GM21447 (cell line): Measurements from ENCODE around the gene MST1.

Experiments used
- ATAC-seq: cut with Tn5 transposase; IDR thresholded peaks from one replicate; pipeline ENCODE4 v1.9.1; 2021; ENCODE audit not compliant: unreplicated experiment

The MST1 gene

GRCh38 chr3:49658711-49659110 is 30.6 kb downstream of the MST1 start:
- ATAC-seq: no peak

DNA sequence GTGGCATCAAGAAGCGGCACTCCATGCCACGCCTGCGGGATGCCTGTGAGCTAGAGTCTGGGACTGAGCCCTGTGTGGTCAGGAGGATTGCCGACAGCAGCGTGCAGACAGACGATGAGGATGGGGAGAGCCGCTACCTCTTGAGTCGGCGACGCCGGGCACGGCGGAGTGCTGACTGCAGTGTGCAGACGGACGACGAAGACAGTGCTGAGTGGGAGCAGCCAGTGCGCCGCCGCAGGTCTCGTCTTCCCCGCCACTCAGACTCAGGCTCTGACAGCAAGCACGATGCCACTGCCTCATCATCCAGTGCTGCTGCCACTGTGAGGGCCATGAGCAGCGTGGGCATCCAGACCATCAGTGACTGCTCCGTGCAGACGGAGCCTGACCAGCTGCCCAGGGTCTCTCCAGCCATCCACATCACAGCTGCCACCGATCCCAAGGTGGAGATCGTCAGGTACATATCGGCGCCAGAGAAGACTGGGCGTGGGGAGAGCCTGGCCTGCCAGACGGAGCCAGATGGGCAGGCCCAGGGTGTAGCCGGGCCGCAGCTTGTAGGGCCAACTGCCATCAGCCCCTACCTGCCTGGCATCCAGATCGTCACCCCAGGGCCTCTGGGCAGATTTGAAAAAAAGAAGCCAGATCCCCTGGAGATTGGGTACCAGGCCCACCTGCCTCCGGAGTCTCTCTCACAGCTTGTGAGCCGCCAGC is 31.9 kb downstream of the MST1 start:
- no peak for ATAC-seq

DNA sequence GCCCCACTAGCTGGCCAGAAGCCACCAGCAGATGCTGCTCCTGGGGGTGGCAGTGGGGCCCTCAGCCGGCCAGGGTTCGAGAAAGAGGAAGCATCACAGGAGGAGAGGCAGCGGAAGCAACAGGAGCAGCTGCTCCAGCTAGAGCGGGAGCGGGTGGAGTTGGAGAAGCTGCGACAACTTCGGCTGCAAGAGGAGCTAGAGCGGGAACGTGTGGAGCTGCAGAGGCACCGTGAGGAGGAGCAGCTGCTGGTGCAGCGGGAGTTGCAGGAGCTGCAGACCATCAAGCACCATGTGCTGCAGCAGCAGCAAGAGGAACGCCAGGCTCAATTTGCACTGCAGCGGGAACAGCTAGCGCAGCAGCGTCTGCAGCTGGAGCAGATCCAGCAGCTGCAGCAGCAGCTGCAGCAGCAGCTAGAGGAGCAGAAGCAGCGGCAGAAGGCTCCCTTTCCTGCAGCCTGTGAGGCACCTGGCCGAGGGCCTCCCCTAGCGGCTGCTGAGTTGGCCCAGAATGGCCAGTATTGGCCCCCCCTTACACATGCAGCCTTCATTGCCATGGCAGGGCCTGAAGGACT is 32.6 kb downstream of the MST1 start:
- ATAC-seq: no peak

- ATAC-seq: no peak
Observed at GRCh38 chr3:49655731-49656285, 33.5 kb downstream of the MST1 start.

- no peak for ATAC-seq
Observed at GRCh38 chr3:49654955-49655556, 34.2 kb downstream of the MST1 start.

- no peak for ATAC-seq
Observed at GRCh38 chr3:49654176-49654825, 35.0 kb downstream of the MST1 start.

DNA sequence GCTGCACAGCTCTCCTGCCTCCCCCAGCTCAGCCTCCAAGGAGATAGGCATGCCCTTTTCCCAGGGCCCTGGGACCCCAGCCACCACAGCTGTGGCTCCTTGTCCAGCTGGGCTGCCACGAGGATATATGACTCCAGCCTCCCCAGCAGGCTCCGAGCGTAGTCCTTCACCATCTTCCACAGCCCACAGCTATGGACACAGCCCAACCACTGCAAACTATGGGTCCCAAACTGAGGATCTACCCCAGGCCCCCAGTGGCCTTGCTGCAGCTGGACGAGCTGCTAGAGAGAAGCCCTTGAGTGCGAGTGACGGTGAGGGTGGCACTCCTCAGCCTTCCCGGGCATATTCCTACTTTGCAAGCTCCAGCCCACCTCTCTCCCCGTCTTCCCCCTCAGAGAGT is 35.7 kb downstream of the MST1 start:
- no peak for ATAC-seq

GRCh38 chr3:49652903-49653415 is 36.3 kb downstream of the MST1 start:
- no peak for ATAC-seq

- ATAC-seq: no peak
Observed at GRCh38 chr3:49652218-49652902, 36.9 kb downstream of the MST1 start.

- no peak for ATAC-seq
Observed at GRCh38 chr3:49650637-49651036, 38.6 kb downstream of the MST1 start.

DNA sequence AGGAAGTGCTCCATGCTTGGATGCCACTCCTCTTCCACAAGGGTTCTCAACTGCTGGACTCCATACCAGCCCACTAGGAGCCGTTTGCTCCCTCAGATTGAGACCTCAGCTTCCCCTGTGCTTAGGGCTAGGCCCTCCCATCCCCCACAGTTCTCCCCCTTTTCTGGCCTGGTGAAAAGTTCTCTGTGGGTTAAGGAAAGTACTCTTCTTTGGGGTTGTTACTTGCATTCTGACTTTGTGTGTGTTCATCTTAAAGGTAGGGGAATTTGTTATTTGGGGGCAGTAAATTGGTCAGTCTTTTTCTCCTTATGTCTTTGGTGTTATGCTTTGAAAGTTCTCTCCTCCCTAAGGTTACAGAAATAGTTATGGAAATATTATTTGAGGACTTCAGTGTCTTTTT is 39.1 kb downstream of the MST1 start:
- no peak for ATAC-seq

DNA sequence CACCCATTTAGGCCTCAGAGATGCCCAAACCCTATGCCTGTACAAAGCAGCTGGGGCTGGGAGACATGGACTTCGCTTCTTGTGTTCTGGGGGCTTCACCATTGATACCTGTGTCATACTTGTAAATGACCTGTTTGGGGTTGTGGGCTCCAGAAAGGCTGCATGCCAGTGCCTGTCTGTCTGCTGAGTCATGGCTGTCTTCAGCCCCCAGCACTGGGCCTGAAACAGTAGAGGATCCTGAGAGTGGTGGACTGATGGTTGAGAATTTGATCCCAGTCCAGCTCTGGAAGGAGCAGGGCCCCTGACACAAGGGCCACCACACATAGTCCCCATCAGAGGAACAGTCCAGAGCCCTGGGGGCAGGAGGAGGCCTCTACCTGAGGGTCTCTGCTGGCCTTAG is 39.7 kb downstream of the MST1 start:
- ATAC-seq: no peak

GRCh38 chr3:49648354-49649019 is 40.8 kb downstream of the MST1 start:
- no peak for ATAC-seq

- ATAC-seq: no peak
Observed at GRCh38 chr3:49647741-49648140, 41.5 kb downstream of the MST1 start.

DNA sequence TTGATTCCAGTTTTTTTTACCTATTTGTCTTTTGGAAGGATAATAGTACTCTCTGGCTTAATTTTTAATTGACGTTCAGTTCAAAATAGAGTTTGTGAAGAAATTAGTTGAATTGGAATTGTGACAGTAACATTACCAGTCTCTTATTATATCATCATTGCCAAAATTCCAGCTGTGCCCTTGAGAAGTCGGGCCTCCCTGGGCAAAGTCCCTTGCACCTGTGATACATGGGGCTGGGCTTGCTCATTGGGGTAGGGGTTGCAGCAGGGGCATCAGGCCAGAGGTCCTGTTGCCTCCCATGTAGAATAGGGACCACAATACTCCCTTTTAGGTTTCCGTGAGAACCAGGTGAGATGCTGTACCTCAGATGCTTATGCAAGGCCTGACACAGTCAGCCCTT is 43.0 kb downstream of the MST1 start:
- ATAC-seq: no peak

GRCh38 chr3:49644684-49645083 is 44.6 kb downstream of the MST1 start:
- ATAC-seq: no peak

DNA sequence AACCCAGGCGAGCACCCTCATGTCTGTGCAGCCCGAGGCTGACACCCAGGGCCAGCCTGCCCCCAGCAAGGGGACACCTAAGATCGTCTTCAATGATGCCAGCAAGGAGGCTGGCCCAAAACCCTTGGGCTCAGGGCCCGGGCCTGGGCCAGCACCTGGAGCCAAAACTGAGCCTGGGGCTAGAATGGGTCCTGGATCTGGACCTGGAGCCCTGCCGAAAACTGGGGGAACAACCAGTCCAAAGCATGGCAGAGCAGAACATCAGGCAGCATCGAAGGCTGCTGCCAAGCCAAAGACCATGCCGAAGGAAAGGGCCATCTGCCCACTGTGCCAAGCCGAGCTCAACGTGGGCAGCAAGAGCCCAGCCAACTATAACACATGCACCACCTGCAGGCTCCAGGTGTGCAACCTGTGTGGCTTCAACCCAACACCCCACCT is 46.5 kb downstream of the MST1 start:
- ATAC-seq: no peak

DNA sequence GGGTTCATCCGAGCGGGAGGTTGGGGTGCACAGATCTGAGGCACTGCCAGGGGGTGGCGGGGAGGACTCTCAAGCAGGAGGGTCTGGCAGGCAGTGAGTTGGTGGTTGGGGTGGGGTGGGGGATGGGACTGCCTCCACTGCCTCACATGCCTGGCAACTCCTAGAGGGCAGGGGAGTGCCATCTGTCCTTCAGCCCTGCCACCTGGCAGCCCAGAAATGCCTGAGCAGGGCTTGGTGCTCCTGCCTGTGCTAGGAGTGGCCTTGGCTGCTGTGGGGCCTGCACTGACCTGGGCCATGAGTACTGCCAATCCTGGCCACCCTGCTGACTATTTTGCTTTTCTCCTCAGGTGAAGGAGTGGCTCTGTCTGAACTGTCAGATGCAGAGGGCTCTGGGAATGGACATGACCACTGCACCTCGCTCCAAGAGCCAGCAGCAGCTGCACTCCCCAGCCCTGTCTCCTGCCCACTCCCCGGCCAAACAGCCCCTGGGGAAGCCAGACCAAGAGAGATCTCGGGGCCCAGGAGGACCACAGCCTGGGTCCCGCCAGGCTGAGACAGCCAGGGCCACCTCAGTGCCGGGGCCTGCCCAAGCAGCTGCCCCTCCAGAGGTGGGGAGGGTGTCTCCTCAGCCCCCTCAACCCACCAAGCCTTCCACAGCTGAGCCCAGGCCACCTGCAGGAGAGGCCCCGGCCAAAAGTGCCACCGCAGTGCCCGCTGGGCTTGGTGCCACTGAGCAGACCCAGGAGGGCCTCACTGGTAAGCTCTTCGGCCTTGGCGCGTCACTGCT is 47.2 kb downstream of the MST1 start:
- no peak for ATAC-seq

GRCh38 chr3:49641292-49641691 is 48.0 kb downstream of the MST1 start:
- ATAC-seq: no peak

DNA sequence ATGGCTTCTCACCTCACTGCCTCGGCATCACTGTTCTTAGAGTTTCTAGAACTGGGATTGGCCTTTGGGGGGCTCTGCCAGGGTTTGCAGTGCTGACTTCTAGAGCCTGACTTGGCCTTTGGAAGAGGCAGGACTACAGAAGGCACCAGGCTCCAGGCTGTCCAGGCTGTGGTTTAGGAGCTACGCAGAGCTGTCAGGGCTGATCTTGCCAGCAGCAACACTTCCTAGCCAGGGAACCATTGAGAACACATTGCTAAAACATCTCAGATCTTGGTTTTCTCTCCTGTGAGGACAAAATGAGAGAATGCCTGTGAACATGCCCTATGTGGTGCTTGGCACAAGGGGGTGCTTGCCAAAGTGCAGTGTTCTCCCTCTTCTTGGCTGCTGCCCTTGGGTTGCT is 49.7 kb downstream of the MST1 start:
- ATAC-seq: no peak
